ACC112 (cell line): ENCODE data around the gene DISC1.
"Not testable (repeated sequence)": the region's sequence is repeated elsewhere in the genome, so short reads cannot be mapped to it uniquely, and the experiment has no call there.

Source experiments
- H2AFZ ChIP-seq: fragments of 200-600 bp; sonication (generic); one replicate; pipeline ENCODE4 v1.6.0; 2017; ENCODE audit warnings: antibody characterized with exemption, low read length; ENCODE audit not compliant: unreplicated experiment
- H3K27ac ChIP-seq: fragments of 200-600 bp; sonication (generic); 2 replicates; pipeline ENCODE4 v1.5.1; 2014; ENCODE audit warnings: low read depth, mild to moderate bottlenecking, antibody characterized with exemption, low read length, moderate library complexity
- H3K27me3 ChIP-seq: fragments of 200-600 bp; sonication (generic); 2 replicates; pipeline ENCODE4 v1.6.1; 2014; ENCODE audit warnings: mild to moderate bottlenecking, antibody characterized with exemption, low read length, moderate library complexity, mixed read lengths; ENCODE audit not compliant: insufficient read depth
- H3K36me3 ChIP-seq: fragments of 200-600 bp; sonication (generic); 2 replicates; pipeline ENCODE4 v1.6.1; 2016; ENCODE audit warnings: mild to moderate bottlenecking, antibody characterized with exemption, low read length, moderate library complexity, mixed read lengths; ENCODE audit not compliant: insufficient read depth
- H3K4me1 ChIP-seq: fragments of 200-600 bp; sonication (generic); one replicate; pipeline ENCODE4 v1.6.1; 2016; ENCODE audit warnings: low read length, mixed read lengths; ENCODE audit not compliant: insufficient read depth, unreplicated experiment, control insufficient read depth
- H3K4me3 ChIP-seq: fragments of 200-600 bp; sonication (generic); 2 replicates; pipeline ENCODE4 v1.5.1; 2014; ENCODE audit warnings: mild to moderate bottlenecking, low read depth, low read length
- H3K79me2 ChIP-seq: fragments of 200-600 bp; sonication (generic); one replicate; pipeline ENCODE4 v1.6.0; 2016; ENCODE audit warnings: low read length; ENCODE audit not compliant: control insufficient read depth, unreplicated experiment, insufficient read depth

The DISC1 gene

GRCh38 chr1:231636922-231637321 lies 10.3 kb downstream of the DISC1 start:
- not testable (repeated sequence) for H3K4me1 ChIP-seq, H3K36me3 ChIP-seq, H3K27ac ChIP-seq, H3K4me3 ChIP-seq, H2AFZ ChIP-seq, H3K27me3 ChIP-seq, H3K79me2 ChIP-seq

- Histone ChIP-seq H3K4me1 (peaks cover 9% of the 10 kb centered on the region), H3K27me3 (no peaks in the 10 kb centered on the region), H3K27ac (no peak overlapping the region), H3K79me2 (peaks cover 2% of the 10 kb centered on the region), H3K36me3 (peaks cover 4% of the 10 kb centered on the region; the same call in 1 of the 2 replicates), H3K4me3 (no peak overlapping the region), H2AFZ (no peak overlapping the region)
Observed at GRCh38 chr1:231638647-231639046, 12.1 kb downstream of the DISC1 start.

- Histone ChIP-seq H3K4me1 (peaks cover 9% of the 10 kb centered on the region), H3K4me3 (no peak overlapping the region), H3K27ac (no peak overlapping the region), H3K79me2 (peaks cover 2% of the 10 kb centered on the region), H2AFZ (no peak overlapping the region), H3K36me3 (peaks cover 4% of the 10 kb centered on the region; the same call in 1 of the 2 replicates), H3K27me3 (no peaks in the 10 kb centered on the region)
Observed at GRCh38 chr1:231639819-231640218, 13.2 kb downstream of the DISC1 start.

- not testable (repeated sequence) for H3K4me1 ChIP-seq, H3K36me3 ChIP-seq, H3K27me3 ChIP-seq, H3K4me3 ChIP-seq, H3K27ac ChIP-seq, H2AFZ ChIP-seq, H3K79me2 ChIP-seq
Observed at GRCh38 chr1:231641444-231641843, 14.9 kb downstream of the DISC1 start.

- not testable (repeated sequence) for H3K27ac ChIP-seq, H3K4me3 ChIP-seq, H3K79me2 ChIP-seq, H3K27me3 ChIP-seq, H3K36me3 ChIP-seq, H2AFZ ChIP-seq, H3K4me1 ChIP-seq
Observed at GRCh38 chr1:231642061-231642460, 15.5 kb downstream of the DISC1 start.

- Histone ChIP-seq H3K4me3 (no peak overlapping the region), H3K79me2 (no peaks in the 10 kb centered on the region), H3K36me3 (0 out of 2 replicates have a peak, but pooled peaks cover under 1% of the 10 kb centered on the region), H3K4me1 (peaks cover 3% of the 10 kb centered on the region), H3K27ac (no peak overlapping the region), H2AFZ (no peak overlapping the region), H3K27me3 (no peaks in the 10 kb centered on the region)
Observed at GRCh38 chr1:231642618-231643017, 16.0 kb downstream of the DISC1 start.

GRCh38 chr1:231643071-231643934 lies 16.7 kb downstream of the DISC1 start:
- no peak overlapping the region for H3K27ac ChIP-seq
- H3K27me3 ChIP-seq: no peaks in the 10 kb centered on the region
- H3K4me1 ChIP-seq: peaks cover 3% of the 10 kb centered on the region
- H3K79me2 ChIP-seq: no peaks in the 10 kb centered on the region
- no peak overlapping the region for H3K4me3 ChIP-seq
- H2AFZ ChIP-seq: no peak overlapping the region
- no peaks in the 10 kb centered on the region for H3K36me3 ChIP-seq

GRCh38 chr1:231643935-231644237 lies 17.3 kb downstream of the DISC1 start:
- Histone ChIP-seq H2AFZ (no peak overlapping the region), H3K79me2 (no peaks in the 10 kb centered on the region), H3K27me3 (no peaks in the 10 kb centered on the region), H3K4me3 (no peak overlapping the region), H3K27ac (no peak overlapping the region), H3K36me3 (no peaks in the 10 kb centered on the region), H3K4me1 (peaks cover 2% of the 10 kb centered on the region)

- not testable (repeated sequence) for H3K27ac ChIP-seq, H3K4me3 ChIP-seq, H3K36me3 ChIP-seq
Observed at GRCh38 chr1:231645634-231646033, 19.0 kb downstream of the DISC1 start.

GRCh38 chr1:231646165-231646564 lies 19.6 kb downstream of the DISC1 start:
- not testable (repeated sequence) for H3K27ac ChIP-seq, H3K79me2 ChIP-seq, H2AFZ ChIP-seq, H3K4me1 ChIP-seq, H3K36me3 ChIP-seq, H3K4me3 ChIP-seq, H3K27me3 ChIP-seq

More at GRCh38 chr1:231645634-231646033, 19.0 kb downstream of the DISC1 start:
- H3K27me3 ChIP-seq, H3K4me1 ChIP-seq, H3K79me2 ChIP-seq, H2AFZ ChIP-seq: not testable (repeated sequence)

GRCh38 chr1:231651621-231652260 lies 25.2 kb downstream of the DISC1 start:
- not testable (repeated sequence) for H3K79me2 ChIP-seq, H3K4me1 ChIP-seq, H3K36me3 ChIP-seq, H3K4me3 ChIP-seq, H3K27ac ChIP-seq, H2AFZ ChIP-seq, H3K27me3 ChIP-seq
